Panc1 (cell line): ENCODE results near the gene BICRAL.

Experiments
- CTCF ChIP-seq: fragments of 450-650 bp; IDR thresholded peaks from 2 replicates; pipeline ENCODE4 v1.5.1; 2017; ENCODE audit warnings: mild to moderate bottlenecking
- POLR2AphosphoS5 ChIP-seq: IDR thresholded peaks from 2 replicates; pipeline ENCODE4 v1.6.1; 2012; ENCODE audit warnings: mild to moderate bottlenecking, low read depth, low read length, moderate library complexity
- TF ChIP-seq, protein P1 (sequence below), 2 experiments: IDR thresholded peaks; 2 replicates each; pipeline ENCODE4 v1.6.1; 2011 to 2012; ENCODE audit warnings: low read depth in 2 of 2, control low read depth in 1 of 2, low read length in 1 of 2, mild to moderate bottlenecking in 1 of 2, moderate library complexity in 1 of 2; ENCODE audit not compliant: insufficient read depth in 1 of 2

DNA sequence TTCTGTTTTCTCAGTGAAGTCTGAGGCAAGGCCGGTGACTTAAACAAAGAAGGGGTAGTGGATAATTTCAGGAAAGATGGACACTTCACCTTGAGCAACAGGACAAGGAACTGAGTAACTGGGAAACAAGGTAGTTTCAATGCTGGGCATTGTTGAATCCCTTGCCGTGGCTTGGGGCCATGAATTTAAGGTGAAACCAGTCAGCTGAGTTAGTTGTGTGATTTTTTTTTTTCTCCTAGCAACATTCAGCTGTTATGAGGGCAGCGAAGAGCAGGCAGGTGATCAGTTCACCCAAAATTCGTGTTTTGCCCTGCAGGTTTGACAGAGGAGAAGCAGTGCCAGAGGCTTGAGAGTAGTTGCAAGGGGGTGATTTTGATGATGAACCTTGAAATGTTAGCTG, 6.8 kb downstream of the BICRAL start:
- TF ChIP-seq CTCF: no peak
- TF ChIP-seq, protein P1, sequence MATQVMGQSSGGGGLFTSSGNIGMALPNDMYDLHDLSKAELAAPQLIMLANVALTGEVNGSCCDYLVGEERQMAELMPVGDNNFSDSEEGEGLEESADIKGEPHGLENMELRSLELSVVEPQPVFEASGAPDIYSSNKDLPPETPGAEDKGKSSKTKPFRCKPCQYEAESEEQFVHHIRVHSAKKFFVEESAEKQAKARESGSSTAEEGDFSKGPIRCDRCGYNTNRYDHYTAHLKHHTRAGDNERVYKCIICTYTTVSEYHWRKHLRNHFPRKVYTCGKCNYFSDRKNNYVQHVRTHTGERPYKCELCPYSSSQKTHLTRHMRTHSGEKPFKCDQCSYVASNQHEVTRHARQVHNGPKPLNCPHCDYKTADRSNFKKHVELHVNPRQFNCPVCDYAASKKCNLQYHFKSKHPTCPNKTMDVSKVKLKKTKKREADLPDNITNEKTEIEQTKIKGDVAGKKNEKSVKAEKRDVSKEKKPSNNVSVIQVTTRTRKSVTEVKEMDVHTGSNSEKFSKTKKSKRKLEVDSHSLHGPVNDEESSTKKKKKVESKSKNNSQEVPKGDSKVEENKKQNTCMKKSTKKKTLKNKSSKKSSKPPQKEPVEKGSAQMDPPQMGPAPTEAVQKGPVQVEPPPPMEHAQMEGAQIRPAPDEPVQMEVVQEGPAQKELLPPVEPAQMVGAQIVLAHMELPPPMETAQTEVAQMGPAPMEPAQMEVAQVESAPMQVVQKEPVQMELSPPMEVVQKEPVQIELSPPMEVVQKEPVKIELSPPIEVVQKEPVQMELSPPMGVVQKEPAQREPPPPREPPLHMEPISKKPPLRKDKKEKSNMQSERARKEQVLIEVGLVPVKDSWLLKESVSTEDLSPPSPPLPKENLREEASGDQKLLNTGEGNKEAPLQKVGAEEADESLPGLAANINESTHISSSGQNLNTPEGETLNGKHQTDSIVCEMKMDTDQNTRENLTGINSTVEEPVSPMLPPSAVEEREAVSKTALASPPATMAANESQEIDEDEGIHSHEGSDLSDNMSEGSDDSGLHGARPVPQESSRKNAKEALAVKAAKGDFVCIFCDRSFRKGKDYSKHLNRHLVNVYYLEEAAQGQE (IDR thresholded peaks at IDR 0.05; ENCODE audit: insufficient read depth in 1 of 2, low read depth in 2 of 2, low read length in 1 of 2): no peak
- no peak for TF ChIP-seq POLR2AphosphoS5
